Measurements from ENCODE around the gene C1orf141.

GRCh38 chr1:67059346-67059745 is 75.4 kb downstream of the C1orf141 start:
- TF ChIP-seq SIX5 (IDR thresholded peaks at IDR 0.05; ENCODE audit: low read depth, low read length), result no peak
- no peak for TF ChIP-seq CTCF (IDR thresholded peaks at IDR 0.05; ENCODE audit: control extremely low read depth in 1 of 3, insufficient read depth in 1 of 3, low read depth in 1 of 3, low read length in 3 of 3)

Data from H1 (cell line).